Measurements from ENCODE around the gene PRKCE.

- TF ChIP-seq CTCF (IDR thresholded peaks at IDR 0.05), result no peak
- no peak for TF ChIP-seq POLR2A (IDR thresholded peaks at IDR 0.05)
Observed at GRCh38 chr2:46132996-46133395, 481.5 kb downstream of the PRKCE start.

Data from body of pancreas (tissue), 4 donors.